Astrocyte (in vitro differentiated cells and primary cell): ENCODE data around the gene RHPN2. TPM values are rescaled to one million over a fixed set of nuclear protein-coding genes. Genes with fewer than 3 reads are reported as not detected.

Experiments
- DNase-seq: peaks from one replicate; pipeline ENCODE4 v3.0.0-alpha.2; 2010; ENCODE audit warnings: low read depth
- FAIRE-seq: peaks from 2 replicates; lab custom pipeline; 2011; peaks lifted over from hg19 to GRCh38; lab: Jason Lieb, UNC
- H2AFZ ChIP-seq: 2 replicates; pipeline ENCODE4 v1.6.0; 2012; ENCODE audit warnings: low read depth, low read length, inconsistent platforms
- H3K27ac ChIP-seq: 2 replicates; pipeline ENCODE4 v1.5.1; 2011; ENCODE audit warnings: low read depth, low read length, inconsistent platforms
- H3K27me3 ChIP-seq: 2 replicates; pipeline ENCODE4 v1.6.0; 2011; ENCODE audit warnings: low read length, inconsistent platforms; ENCODE audit not compliant: insufficient read depth
- H3K36me3 ChIP-seq: 2 replicates; pipeline ENCODE4 v1.5.1; 2011; ENCODE audit warnings: low read length, inconsistent platforms; ENCODE audit not compliant: insufficient read depth
- H3K4me1 ChIP-seq: 2 replicates; pipeline ENCODE4 v1.5.1; 2011; ENCODE audit warnings: low read length, inconsistent platforms; ENCODE audit not compliant: insufficient read depth
- H3K4me2 ChIP-seq: 2 replicates; pipeline ENCODE4 v1.6.0; 2012; ENCODE audit warnings: low read length, inconsistent platforms
- H3K4me3 ChIP-seq: 2 replicates; pipeline ENCODE4 v1.5.1; 2011; ENCODE audit warnings: low read depth, mild to moderate bottlenecking, low read length, inconsistent platforms; ENCODE audit not compliant: insufficient read depth
- H3K79me2 ChIP-seq: 2 replicates; pipeline ENCODE4 v1.6.0; 2012; ENCODE audit warnings: mild to moderate bottlenecking, low read length, inconsistent platforms; ENCODE audit not compliant: insufficient read depth
- H3K9ac ChIP-seq: 2 replicates; pipeline ENCODE4 v1.6.0; 2012; ENCODE audit warnings: mild to moderate bottlenecking, low read length, inconsistent platforms
- H3K9me3 ChIP-seq: 2 replicates; pipeline ENCODE4 v1.5.1; 2012; ENCODE audit warnings: low read depth, mild to moderate bottlenecking, low read length, inconsistent platforms; ENCODE audit not compliant: insufficient read depth
- H4K20me1 ChIP-seq: 2 replicates; pipeline ENCODE4 v1.6.0; 2012; ENCODE audit warnings: low read length, inconsistent platforms; ENCODE audit not compliant: insufficient read depth
- H3K27ac Mint-ChIP-seq: one replicate; pipeline ENCODE4 v1.8.0; 2021; ENCODE audit warnings: mild to moderate bottlenecking, mixed read lengths; ENCODE audit not compliant: unreplicated experiment
- H3K27me3 Mint-ChIP-seq: one replicate; pipeline ENCODE4 v1.8.0; 2021; ENCODE audit warnings: low read depth, mixed read lengths; ENCODE audit not compliant: unreplicated experiment
- H3K36me3 Mint-ChIP-seq: one replicate; pipeline ENCODE4 v1.8.0; 2021; ENCODE audit warnings: low read depth, mixed read lengths; ENCODE audit not compliant: unreplicated experiment
- H3K4me1 Mint-ChIP-seq: one replicate; pipeline ENCODE4 v1.8.0; 2021; ENCODE audit warnings: low read depth, mixed read lengths; ENCODE audit not compliant: unreplicated experiment
- H3K4me3 Mint-ChIP-seq: one replicate; pipeline ENCODE4 v1.8.0; 2021; ENCODE audit warnings: mild to moderate bottlenecking, moderate library complexity, mixed read lengths; ENCODE audit not compliant: unreplicated experiment
- H3K9me3 Mint-ChIP-seq: one replicate; pipeline ENCODE4 v1.8.0; 2021; ENCODE audit warnings: mild to moderate bottlenecking, mixed read lengths; ENCODE audit not compliant: unreplicated experiment
- EZH2 ChIP-seq: IDR thresholded peaks from 2 replicates; pipeline ENCODE4 v1.6.1; 2012; ENCODE audit warnings: mild to moderate bottlenecking, low read length, inconsistent platforms; ENCODE audit not compliant: insufficient read depth
- total RNA-seq: library from RNA; stranded (reverse); gene quantifications from 2 replicates; pipeline ENCODE4 v1.2.1, GENCODE V29; 2021
- TF ChIP-seq, protein P1 (sequence below): IDR thresholded peaks from 2 replicates; pipeline ENCODE4 v1.5.1; 2011; ENCODE audit warnings: low read depth, mild to moderate bottlenecking, inconsistent platforms, low read length, moderate library complexity; ENCODE audit not compliant: insufficient read depth

Gene RHPN2
- total RNA-seq, 1 donor from 2014 or later = 12.6 TPM

GRCh38 chr19:32936065-32936464 is 128.6 kb downstream of the RHPN2 start:
- no peak overlapping the region for H3K4me3 Mint-ChIP-seq
- no peak overlapping the region for H3K27ac Mint-ChIP-seq
- Histone ChIP-seq H3K36me3 (peaks cover 11% of the 10 kb centered on the region), H3K27me3 (no peaks in the 10 kb centered on the region), H3K27ac (no peak overlapping the region), H3K4me2 (no peak overlapping the region), H4K20me1 (no peaks in the 10 kb centered on the region), H3K9me3 (no peaks in the 10 kb centered on the region), H3K4me1 (no peaks in the 10 kb centered on the region), H2AFZ (no peak overlapping the region), H3K4me3 (no peak overlapping the region), H3K9ac (no peak overlapping the region), H3K79me2 (no peaks in the 10 kb centered on the region)
- H3K9me3 Mint-ChIP-seq = no peaks in the 10 kb centered on the region
- no peaks in the 10 kb centered on the region for H3K27me3 Mint-ChIP-seq
- DNase-seq (no peak), FAIRE-seq (no peak)
- no peaks in the 10 kb centered on the region for H3K4me1 Mint-ChIP-seq
- TF ChIP-seq, protein P1, sequence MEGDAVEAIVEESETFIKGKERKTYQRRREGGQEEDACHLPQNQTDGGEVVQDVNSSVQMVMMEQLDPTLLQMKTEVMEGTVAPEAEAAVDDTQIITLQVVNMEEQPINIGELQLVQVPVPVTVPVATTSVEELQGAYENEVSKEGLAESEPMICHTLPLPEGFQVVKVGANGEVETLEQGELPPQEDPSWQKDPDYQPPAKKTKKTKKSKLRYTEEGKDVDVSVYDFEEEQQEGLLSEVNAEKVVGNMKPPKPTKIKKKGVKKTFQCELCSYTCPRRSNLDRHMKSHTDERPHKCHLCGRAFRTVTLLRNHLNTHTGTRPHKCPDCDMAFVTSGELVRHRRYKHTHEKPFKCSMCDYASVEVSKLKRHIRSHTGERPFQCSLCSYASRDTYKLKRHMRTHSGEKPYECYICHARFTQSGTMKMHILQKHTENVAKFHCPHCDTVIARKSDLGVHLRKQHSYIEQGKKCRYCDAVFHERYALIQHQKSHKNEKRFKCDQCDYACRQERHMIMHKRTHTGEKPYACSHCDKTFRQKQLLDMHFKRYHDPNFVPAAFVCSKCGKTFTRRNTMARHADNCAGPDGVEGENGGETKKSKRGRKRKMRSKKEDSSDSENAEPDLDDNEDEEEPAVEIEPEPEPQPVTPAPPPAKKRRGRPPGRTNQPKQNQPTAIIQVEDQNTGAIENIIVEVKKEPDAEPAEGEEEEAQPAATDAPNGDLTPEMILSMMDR = no peak
- no peak for TF ChIP-seq EZH2
- peaks cover 13% of the 10 kb centered on the region for H3K36me3 Mint-ChIP-seq

GRCh38 chr19:32935629-32936028 is 129.1 kb downstream of the RHPN2 start:
- Histone ChIP-seq H3K4me1 (no peaks in the 10 kb centered on the region), H3K4me2 (no peak overlapping the region), H3K9me3 (no peaks in the 10 kb centered on the region), H3K4me3 (no peak overlapping the region), H3K79me2 (no peaks in the 10 kb centered on the region), H4K20me1 (no peaks in the 10 kb centered on the region), H3K27me3 (no peaks in the 10 kb centered on the region), H3K36me3 (peaks cover 12% of the 10 kb centered on the region), H3K9ac (no peak overlapping the region), H2AFZ (no peak overlapping the region), H3K27ac (no peak overlapping the region)
- H3K4me3 Mint-ChIP-seq = no peak overlapping the region
- DNase-seq = no peak
- no peak overlapping the region for H3K27ac Mint-ChIP-seq
- H3K27me3 Mint-ChIP-seq = no peaks in the 10 kb centered on the region
- TF ChIP-seq EZH2 = no peak
- TF ChIP-seq, protein P1 = no peak
- no peak for FAIRE-seq
- no peaks in the 10 kb centered on the region for H3K9me3 Mint-ChIP-seq
- no peaks in the 10 kb centered on the region for H3K4me1 Mint-ChIP-seq
- peaks cover 13% of the 10 kb centered on the region for H3K36me3 Mint-ChIP-seq

- Mint-ChIP-seq H3K36me3 (peaks cover 27% of the 10 kb centered on the region), H3K27ac (no peak overlapping the region), H3K27me3 (no peaks in the 10 kb centered on the region), H3K9me3 (peaks cover 4% of the 10 kb centered on the region), H3K4me3 (no peak overlapping the region), H3K4me1 (no peaks in the 10 kb centered on the region)
- no peaks in the 10 kb centered on the region for H3K9me3 ChIP-seq
- H3K4me1 ChIP-seq = no peaks in the 10 kb centered on the region
- no peak overlapping the region for H3K27ac ChIP-seq
- H3K27me3 ChIP-seq = no peaks in the 10 kb centered on the region
- H4K20me1 ChIP-seq = no peaks in the 10 kb centered on the region
- peaks cover 12% of the 10 kb centered on the region for H3K36me3 ChIP-seq
- DNase-seq (no peak), FAIRE-seq (no peak)
- no peaks in the 10 kb centered on the region for H3K79me2 ChIP-seq
- H3K9ac ChIP-seq = no peak overlapping the region
- no peak overlapping the region for H3K4me2 ChIP-seq
- H3K4me3 ChIP-seq = no peak overlapping the region
- TF ChIP-seq, protein P1 = no peak
- no peak overlapping the region for H2AFZ ChIP-seq
Observed at GRCh38 chr19:32933571-32933970, 131.1 kb downstream of the RHPN2 start.
